BLaER1 treated with 17β-estradiol and CSF1 and Interleukin-3, amounts not matched to agents 10 nM and 100 nM (cell line): Measurements from ENCODE around the gene GRHL1.

Experiments
- H3K27ac ChIP-seq, 11 experiments: shearing (Covaris generic); formaldehyde crosslinking; 2 replicates each; pipeline ENCODE4 v1.8.1; 2022
- H3K27me3 ChIP-seq, 11 experiments: shearing (Covaris generic); formaldehyde crosslinking; 2 replicates each; pipeline ENCODE4 v1.8.1; 2022
- H3K36me3 ChIP-seq, 11 experiments: shearing (Covaris generic); formaldehyde crosslinking; 2 replicates each; pipeline ENCODE4 v1.8.1; 2022
- H3K4me1 ChIP-seq, 10 experiments: shearing (Covaris generic); formaldehyde crosslinking; 2 replicates each; pipeline ENCODE4 v1.8.1; 2022
- H3K4me2 ChIP-seq, 11 experiments: shearing (Covaris generic); formaldehyde crosslinking; 2 replicates each; pipeline ENCODE4 v1.8.1; 2022
- H3K4me3 ChIP-seq, 10 experiments: shearing (Covaris generic); formaldehyde crosslinking; 2 replicates each; pipeline ENCODE4 v1.8.1; 2022
- H3K9ac ChIP-seq, 11 experiments: shearing (Covaris generic); formaldehyde crosslinking; 2 replicates each; pipeline ENCODE4 v1.8.1; 2022
- H3K9me3 ChIP-seq, 11 experiments: shearing (Covaris generic); formaldehyde crosslinking; replicated peaks in 1 of 11; 2 replicates each; pipeline ENCODE4 v1.8.1; 2022
- H4K20me1 ChIP-seq, 11 experiments: shearing (Covaris generic); formaldehyde crosslinking; 2 replicates each; pipeline ENCODE4 v1.8.1; 2022
- Cebpa-rat ChIP-seq, 11 experiments: shearing (Covaris generic); IDR thresholded peaks; 2 replicates each; pipeline ENCODE4 v1.8.1; 2022

GRHL1 gene

GRCh38 chr2:10042301-10043161 is 91.0 kb downstream of the GRHL1 start:
- Histone ChIP-seq H4K20me1 (peaks cover 1 to 34% (median 28%) of the 10 kb centered on the region in 11 experiments; a peak in 13 of 22 replicates), H3K9me3 (peaks cover 0 to 19% (median 16%) of the 10 kb centered on the region in 11 experiments; a peak in 20 of 22 replicates), H3K9ac (no peak overlapping the region), H3K4me1 (peaks cover 24 to 42% (median 37%) of the 10 kb centered on the region in 10 experiments), H3K27ac (peak overlapping the region in 4 of 11 experiments; percentile 31 to 38 (median 36); a peak in 3 of 22 replicates), H3K27me3 (no peaks in the 10 kb centered on the region), H3K36me3 (peaks cover 4 to 24% (median 16%) of the 10 kb centered on the region in 11 experiments; a peak in 19 of 22 replicates), H3K4me3 (peak overlapping the region in 5 of 10 experiments; percentile 10 to 39 (median 29); a peak in 4 of 20 replicates), H3K4me2 (peak overlapping the region in 8 of 11 experiments; percentile 14 to 76 (median 39); a peak in 12 of 22 replicates)
- no peak for TF ChIP-seq Cebpa-rat (IDR thresholded peaks at IDR 0.05)

- Histone ChIP-seq H3K4me2 (peak within 1 kb of the TSS; percentile 85 to 96 (median 94)), H3K27ac (peak within 1 kb of the TSS; percentile 92 to 99 (median 96)), H4K20me1 (peaks cover 10 to 43% (median 28%) of the 10 kb centered on the region in 11 experiments; a peak in 14 of 22 replicates), H3K4me3 (peak within 1 kb of the TSS; percentile 68 to 81 (median 70)), H3K27me3 (no peaks in the 10 kb centered on the region), H3K9me3 (peaks cover 0 to 19% (median 16%) of the 10 kb centered on the region in 11 experiments; a peak in 20 of 22 replicates), H3K4me1 (peaks cover 17 to 42% (median 34%) of the 10 kb centered on the region in 10 experiments), H3K9ac (peak within 1 kb of the TSS; percentile 88 to 98 (median 92)), H3K36me3 (peaks cover 12 to 32% (median 25%) of the 10 kb centered on the region in 11 experiments)
- TF ChIP-seq Cebpa-rat (IDR thresholded peaks at IDR 0.05), result no peak
Observed at GRCh38 chr2:10043256-10043905, 91.9 kb downstream of the GRHL1 start, which contains the start of gene KLF11. Gene KLF11, plus strand, starts transcription at chr2:10043550. Its CDS starts 167 bp downstream, at chr2:10043717.

GRCh38 chr2:10043906-10044601 is 92.6 kb downstream of the GRHL1 start:
- peak overlapping the region; percentile 88 to 98 (median 92) for H3K9ac ChIP-seq
- peaks cover 0 to 19% (median 16%) of the 10 kb centered on the region in 11 experiments; a peak in 20 of 22 replicates for H3K9me3 ChIP-seq
- H3K4me3 ChIP-seq, result peak overlapping the region; percentile 68 to 81 (median 70)
- no peak for TF ChIP-seq Cebpa-rat (IDR thresholded peaks at IDR 0.05)
- peaks cover 22 to 46% (median 35%) of the 10 kb centered on the region in 10 experiments for H3K4me1 ChIP-seq
- H3K27me3 ChIP-seq, result no peaks in the 10 kb centered on the region
- H4K20me1 ChIP-seq, result peaks cover 11 to 47% (median 29%) of the 10 kb centered on the region in 11 experiments; a peak in 14 of 22 replicates
- H3K4me2 ChIP-seq, result peak overlapping the region; percentile 85 to 96 (median 94)
- peak overlapping the region; percentile 92 to 99 (median 96) for H3K27ac ChIP-seq
- H3K36me3 ChIP-seq, result peaks cover 14 to 37% (median 29%) of the 10 kb centered on the region in 11 experiments

DNA sequence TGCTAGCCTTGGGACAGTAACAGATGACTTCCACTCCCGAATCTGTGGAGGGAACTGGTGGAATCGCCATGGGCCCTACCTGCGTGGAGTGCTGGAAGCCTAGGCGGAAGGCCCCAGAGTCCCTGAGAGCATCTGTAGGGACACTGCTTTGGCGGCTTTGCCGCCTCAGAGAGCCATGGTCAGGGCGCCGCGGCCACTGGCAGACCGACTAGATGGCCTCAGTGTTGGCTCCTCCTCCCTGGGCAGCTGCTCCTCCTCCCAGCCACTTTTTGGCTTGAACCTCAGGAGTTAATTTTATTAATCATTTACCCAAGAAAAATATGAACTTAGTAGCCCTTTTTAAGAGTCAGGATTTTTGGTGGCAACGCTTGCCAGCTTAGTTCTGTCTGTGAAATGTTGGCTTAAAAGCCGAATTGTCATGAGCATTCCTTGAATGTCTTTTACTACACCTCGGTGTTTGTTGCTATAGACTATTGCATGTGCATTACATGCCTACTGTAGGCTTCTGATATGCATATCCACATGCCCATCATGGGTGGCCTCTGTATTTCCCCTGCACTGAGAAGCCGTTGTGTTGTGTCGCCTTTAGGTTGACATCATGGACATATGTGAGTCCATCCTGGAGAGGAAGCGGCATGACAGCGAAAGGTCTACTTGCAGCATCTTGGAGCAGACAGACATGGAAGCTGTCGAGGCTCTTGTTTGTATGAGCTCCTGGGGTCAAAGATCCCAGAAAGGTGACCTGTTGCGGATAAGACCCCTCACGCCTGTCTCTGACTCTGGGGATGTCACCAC is 94.3 kb downstream of the GRHL1 start:
- H3K27ac ChIP-seq, result no peak overlapping the region
- peaks cover 14 to 49% (median 43%) of the 10 kb centered on the region in 11 experiments for H3K36me3 ChIP-seq
- H4K20me1 ChIP-seq, result peaks cover 14 to 64% (median 38%) of the 10 kb centered on the region in 11 experiments; a peak in 14 of 22 replicates
- H3K4me2 ChIP-seq, result peak overlapping the region; percentile 81 to 96 (median 94); a peak in 20 of 22 replicates
- H3K4me3 ChIP-seq, result no peak overlapping the region; a peak in 1 of 20 replicates
- H3K27me3 ChIP-seq, result no peaks in the 10 kb centered on the region
- peaks cover 0 to 19% (median 16%) of the 10 kb centered on the region in 11 experiments; a peak in 20 of 22 replicates for H3K9me3 ChIP-seq
- H3K9ac ChIP-seq, result peak overlapping the region in 4 of 11 experiments; percentile 24 to 98 (median 89); a peak in 5 of 22 replicates
- H3K4me1 ChIP-seq, result peaks cover 27 to 54% (median 36%) of the 10 kb centered on the region in 10 experiments
- TF ChIP-seq Cebpa-rat (IDR thresholded peaks at IDR 0.05), result no peak

DNA sequence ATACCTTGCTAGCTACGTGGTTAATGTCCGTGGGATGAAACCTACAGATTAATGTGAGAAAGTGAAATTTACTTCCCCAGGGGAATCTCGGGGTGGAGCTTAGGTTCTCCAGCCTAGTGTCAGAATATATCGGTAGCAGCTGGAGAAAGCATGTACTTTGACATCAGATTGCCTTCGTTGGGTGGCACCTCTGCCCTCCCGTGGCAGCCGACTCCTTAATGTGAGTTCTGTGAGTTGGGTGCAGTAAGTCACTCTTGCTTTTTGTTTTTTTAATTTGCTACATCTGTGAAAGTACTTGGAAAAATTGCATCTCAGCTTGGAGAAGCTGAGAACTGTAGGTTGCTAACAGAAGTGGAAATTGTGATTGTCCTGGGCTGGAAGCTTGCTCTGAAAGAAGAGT is 95.4 kb downstream of the GRHL1 start:
- Histone ChIP-seq H3K4me1 (peaks cover 28 to 65% (median 44%) of the 10 kb centered on the region in 10 experiments), H3K27ac (no peak overlapping the region), H3K4me3 (no peak overlapping the region), H3K9ac (peak overlapping the region in 6 of 11 experiments; percentile 11 to 41 (median 18); a peak in 6 of 22 replicates), H3K9me3 (peaks cover 0 to 13% (median 10%) of the 10 kb centered on the region in 11 experiments; a peak in 20 of 22 replicates), H3K4me2 (peak overlapping the region in 3 of 11 experiments; percentile 8 to 96 (median 95); a peak in 3 of 22 replicates), H4K20me1 (peaks cover 14 to 76% (median 38%) of the 10 kb centered on the region in 11 experiments; a peak in 14 of 22 replicates), H3K36me3 (peaks cover 14 to 59% (median 46%) of the 10 kb centered on the region in 11 experiments), H3K27me3 (peaks cover 0 to 3% (median 0%) of the 10 kb centered on the region in 11 experiments; a peak in 1 of 22 replicates)
- no peak for TF ChIP-seq Cebpa-rat (IDR thresholded peaks at IDR 0.05)

DNA sequence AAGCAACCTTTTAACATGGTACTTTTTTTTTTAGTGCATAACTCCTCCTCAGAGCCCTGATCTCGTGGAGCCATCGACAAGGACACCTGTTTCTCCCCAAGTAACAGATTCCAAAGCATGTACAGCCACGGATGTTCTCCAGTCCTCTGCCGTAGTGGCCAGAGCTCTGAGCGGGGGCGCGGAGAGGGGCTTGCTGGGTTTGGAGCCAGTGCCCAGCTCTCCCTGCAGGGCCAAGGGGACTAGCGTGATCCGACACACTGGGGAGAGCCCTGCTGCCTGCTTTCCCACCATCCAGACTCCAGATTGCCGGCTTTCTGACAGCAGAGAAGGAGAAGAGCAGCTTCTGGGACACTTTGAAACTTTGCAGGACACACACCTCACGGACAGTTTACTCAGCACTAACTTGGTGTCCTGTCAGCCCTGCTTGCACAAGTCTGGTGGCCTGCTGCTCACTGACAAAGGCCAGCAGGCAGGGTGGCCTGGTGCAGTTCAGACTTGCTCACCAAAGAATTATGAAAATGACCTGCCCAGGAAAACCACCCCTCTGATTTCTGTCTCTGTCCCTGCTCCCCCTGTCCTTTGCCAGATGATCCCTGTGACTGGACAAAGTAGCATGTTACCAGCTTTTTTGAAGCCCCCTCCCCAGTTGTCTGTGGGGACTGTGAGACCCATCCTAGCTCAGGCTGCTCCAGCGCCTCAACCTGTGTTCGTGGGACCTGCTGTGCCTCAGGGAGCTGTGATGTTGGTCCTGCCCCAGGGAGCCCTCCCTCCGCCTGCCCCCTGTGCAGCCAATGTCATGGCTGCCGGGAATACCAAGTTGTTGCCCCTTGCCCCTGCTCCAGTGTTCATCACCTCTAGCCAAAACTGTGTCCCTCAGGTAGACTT is 96.4 kb downstream of the GRHL1 start:
- Histone ChIP-seq H3K9ac (peak overlapping the region in 4 of 11 experiments; percentile 4 to 35 (median 14); a peak in 2 of 22 replicates), H3K4me3 (no peak overlapping the region), H3K27me3 (peaks cover 0 to 5% (median 0%) of the 10 kb centered on the region in 11 experiments; a peak in 1 of 22 replicates), H3K36me3 (peaks cover 14 to 68% (median 53%) of the 10 kb centered on the region in 11 experiments), H3K4me2 (peak overlapping the region in 6 of 11 experiments; percentile 0 to 42 (median 20); a peak in 3 of 22 replicates), H4K20me1 (peaks cover 14 to 85% (median 38%) of the 10 kb centered on the region in 11 experiments; a peak in 14 of 22 replicates), H3K27ac (no peak overlapping the region), H3K4me1 (peaks cover 34 to 69% (median 53%) of the 10 kb centered on the region in 10 experiments), H3K9me3 (peaks cover 0 to 4% (median under 1%) of the 10 kb centered on the region in 11 experiments; a peak in 14 of 22 replicates)
- no peak for TF ChIP-seq Cebpa-rat (IDR thresholded peaks at IDR 0.05)
